ENCODE measurements around the gene LRG1. TPM values are rescaled to one million over a fixed set of nuclear protein-coding genes. Genes with fewer than 3 reads are reported as not detected.

LRG1 gene
- total RNA-seq, 1 donor from 2014 or later, result not detected

DNA sequence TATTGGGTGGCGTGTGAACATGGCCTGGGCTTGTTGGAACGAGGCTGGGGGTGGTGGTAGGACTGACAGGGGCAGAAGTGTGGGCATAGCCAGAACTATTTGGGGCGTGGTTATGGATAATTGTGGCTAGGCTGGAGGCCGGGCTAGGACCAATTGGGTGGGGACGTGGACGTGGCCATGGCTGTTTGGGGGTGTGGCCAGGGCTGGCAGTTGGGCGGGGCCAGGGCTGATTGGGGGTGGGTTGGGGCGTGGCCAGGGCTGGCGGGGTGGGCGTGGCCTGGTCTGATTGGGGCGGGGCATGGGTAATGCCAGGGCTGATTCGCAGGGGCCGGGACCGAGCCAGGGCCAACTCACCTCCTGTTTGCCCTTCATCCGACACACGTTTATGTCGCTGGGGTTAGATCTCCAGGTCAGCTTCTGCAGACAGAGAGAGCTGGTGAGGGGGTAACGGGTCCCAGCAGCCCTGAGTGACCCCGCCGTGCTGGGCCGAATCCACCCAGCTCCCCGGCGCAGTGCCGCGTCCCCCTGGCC, 16.8 kb upstream of the LRG1 start:
- TF ChIP-seq, protein P1, sequence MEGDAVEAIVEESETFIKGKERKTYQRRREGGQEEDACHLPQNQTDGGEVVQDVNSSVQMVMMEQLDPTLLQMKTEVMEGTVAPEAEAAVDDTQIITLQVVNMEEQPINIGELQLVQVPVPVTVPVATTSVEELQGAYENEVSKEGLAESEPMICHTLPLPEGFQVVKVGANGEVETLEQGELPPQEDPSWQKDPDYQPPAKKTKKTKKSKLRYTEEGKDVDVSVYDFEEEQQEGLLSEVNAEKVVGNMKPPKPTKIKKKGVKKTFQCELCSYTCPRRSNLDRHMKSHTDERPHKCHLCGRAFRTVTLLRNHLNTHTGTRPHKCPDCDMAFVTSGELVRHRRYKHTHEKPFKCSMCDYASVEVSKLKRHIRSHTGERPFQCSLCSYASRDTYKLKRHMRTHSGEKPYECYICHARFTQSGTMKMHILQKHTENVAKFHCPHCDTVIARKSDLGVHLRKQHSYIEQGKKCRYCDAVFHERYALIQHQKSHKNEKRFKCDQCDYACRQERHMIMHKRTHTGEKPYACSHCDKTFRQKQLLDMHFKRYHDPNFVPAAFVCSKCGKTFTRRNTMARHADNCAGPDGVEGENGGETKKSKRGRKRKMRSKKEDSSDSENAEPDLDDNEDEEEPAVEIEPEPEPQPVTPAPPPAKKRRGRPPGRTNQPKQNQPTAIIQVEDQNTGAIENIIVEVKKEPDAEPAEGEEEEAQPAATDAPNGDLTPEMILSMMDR (IDR thresholded peaks at IDR 0.05), result no peak
- no peak for TF ChIP-seq EZH2 (IDR thresholded peaks at IDR 0.05)
- H3K36me3 ChIP-seq, result no peaks in the 10 kb centered on the region
- no peaks in the 10 kb centered on the region for H3F3A ChIP-seq (ENCODE audit: low read depth)
- Mint-ChIP-seq H3K4me1 (peaks cover 2% of the 10 kb centered on the region), H3K27ac (no peak overlapping the region), H3K9me3 (no peaks in the 10 kb centered on the region), H3K27me3 (ENCODE audit: insufficient read depth, low read depth) (no peaks in the 10 kb centered on the region), H3K36me3 (peaks cover 16% of the 10 kb centered on the region), H3K4me3 (no peak overlapping the region)
- no peaks in the 10 kb centered on the region for H3K9me3 ChIP-seq (ENCODE audit: low read depth)
- H3K4me3 ChIP-seq, result no peak overlapping the region
- no peaks in the 10 kb centered on the region for H3K4me1 ChIP-seq
- H3K4me2 ChIP-seq, result no peak overlapping the region
- peaks cover 4% of the 10 kb centered on the region for H3K79me2 ChIP-seq (ENCODE audit: low read depth)
- no peak overlapping the region for H2AFZ ChIP-seq (replicated peaks)
- no peak overlapping the region for H3K27ac ChIP-seq
- H3K9ac ChIP-seq, result no peak overlapping the region
- DNase-seq (ENCODE audit: low spot score), result peak; percentile 48
- peaks cover 45% of the 10 kb centered on the region for H4K20me1 ChIP-seq (ENCODE audit: low read depth)
- H3K27me3 ChIP-seq, result no peaks in the 10 kb centered on the region

GRCh38 chr19:4555657-4556561, 16.1 kb upstream of the LRG1 start:
- Histone ChIP-seq H4K20me1 (ENCODE audit: low read depth) (peaks cover 45% of the 10 kb centered on the region), H2AFZ (replicated peaks) (no peak overlapping the region), H3K9ac (no peak overlapping the region), H3K9me3 (ENCODE audit: low read depth) (no peaks in the 10 kb centered on the region), H3K4me1 (no peaks in the 10 kb centered on the region), H3K27me3 (no peaks in the 10 kb centered on the region), H3K27ac (no peak overlapping the region), H3K4me2 (no peak overlapping the region), H3F3A (ENCODE audit: low read depth) (no peaks in the 10 kb centered on the region), H3K79me2 (ENCODE audit: low read depth) (peaks cover 3% of the 10 kb centered on the region), H3K36me3 (no peaks in the 10 kb centered on the region), H3K4me3 (no peak overlapping the region)
- peaks cover 2% of the 10 kb centered on the region for H3K4me1 Mint-ChIP-seq
- H3K4me3 Mint-ChIP-seq, result peak overlapping the region; percentile 58
- TF ChIP-seq, protein P1 (IDR thresholded peaks at IDR 0.05), result no peak
- no peak for TF ChIP-seq EZH2phosphoT487 (IDR thresholded peaks at IDR 0.05)
- no peak for TF ChIP-seq EZH2 (IDR thresholded peaks at IDR 0.05)
- no peaks in the 10 kb centered on the region for H3K27me3 Mint-ChIP-seq (ENCODE audit: insufficient read depth, low read depth)
- H3K9me3 Mint-ChIP-seq, result no peaks in the 10 kb centered on the region
- DNase-seq (ENCODE audit: low spot score), result no peak
- H3K36me3 Mint-ChIP-seq, result peaks cover 16% of the 10 kb centered on the region
- no peak overlapping the region for H3K27ac Mint-ChIP-seq

GRCh38 chr19:4554717-4555116, 14.9 kb upstream of the LRG1 start:
- no peak overlapping the region for H3K4me3 ChIP-seq
- H3K79me2 ChIP-seq (ENCODE audit: low read depth), result no peaks in the 10 kb centered on the region
- H3K4me1 Mint-ChIP-seq, result peaks cover 2% of the 10 kb centered on the region
- H3K36me3 ChIP-seq, result no peaks in the 10 kb centered on the region
- H4K20me1 ChIP-seq (ENCODE audit: low read depth), result peaks cover 44% of the 10 kb centered on the region
- DNase-seq (ENCODE audit: low spot score), result no peak
- H3K4me3 Mint-ChIP-seq, result no peak overlapping the region
- H3F3A ChIP-seq (ENCODE audit: low read depth), result no peaks in the 10 kb centered on the region
- no peak overlapping the region for H3K27ac ChIP-seq
- no peaks in the 10 kb centered on the region for H3K9me3 ChIP-seq (ENCODE audit: low read depth)
- H3K4me1 ChIP-seq, result no peaks in the 10 kb centered on the region
- TF ChIP-seq EZH2phosphoT487 (IDR thresholded peaks at IDR 0.05) (no peak), EZH2 (IDR thresholded peaks at IDR 0.05) (no peak)
- TF ChIP-seq, protein P1 (IDR thresholded peaks at IDR 0.05), result no peak
- no peak overlapping the region for H2AFZ ChIP-seq (replicated peaks)
- H3K9ac ChIP-seq, result no peak overlapping the region
- H3K27me3 Mint-ChIP-seq (ENCODE audit: insufficient read depth, low read depth), result no peaks in the 10 kb centered on the region
- no peak overlapping the region for H3K4me2 ChIP-seq
- H3K36me3 Mint-ChIP-seq, result peaks cover 16% of the 10 kb centered on the region
- H3K9me3 Mint-ChIP-seq, result no peaks in the 10 kb centered on the region
- no peaks in the 10 kb centered on the region for H3K27me3 ChIP-seq
- H3K27ac Mint-ChIP-seq, result no peak overlapping the region
